ENCODE results near the gene MTFR1L. TPM values are rescaled to one million over a fixed set of nuclear protein-coding genes. Genes with fewer than 3 reads are reported as not detected.

The MTFR1L gene
- total RNA-seq, 1 experiment from 2014 or later = 28.9 TPM

GRCh38 chr1:25786887-25787759, 32.6 kb upstream of the MTFR1L start:
- CTCF ChIA-PET = interaction anchor here (1.0 to 3.4 kb wide), 5 partner anchors 11 to 214 kb away, joined by 4 to 17 read pairs (median 7); no protein-coding TSS in a partner anchor
- H3K9me3 Mint-ChIP-seq = no peaks in the 10 kb centered on the region
- POLR2A ChIA-PET = interaction anchor here (1.5 kb wide), 1 partner anchor 62 kb away, joined by 3 read pairs; no protein-coding TSS in a partner anchor
- H3K27me3 Mint-ChIP-seq (ENCODE audit: low read depth) = no peaks in the 10 kb centered on the region; the same call in 1 of the 2 replicates
- H3K4me1 Mint-ChIP-seq = peaks cover 19% of the 10 kb centered on the region
- no peak overlapping the region for H3K4me3 Mint-ChIP-seq
- H3K36me3 Mint-ChIP-seq = no peaks in the 10 kb centered on the region
- ATAC-seq (no peak), DNase-seq (ENCODE audit: low spot score) (no peak)
- no peak overlapping the region for H3K27ac Mint-ChIP-seq
- TF ChIP-seq NR1H2 (CRISPR knock-in tag; IDR thresholded peaks at IDR 0.05) (no peak), ZNF219 (CRISPR knock-in tag; IDR thresholded peaks at IDR 0.05; ENCODE audit: borderline replicate concordance) (no peak), FOXK1 (CRISPR knock-in tag; IDR thresholded peaks at IDR 0.05) (no peak), ARID4B (CRISPR knock-in tag; IDR thresholded peaks at IDR 0.05; ENCODE audit: borderline replicate concordance) (no peak), CTCF (IDR thresholded peaks at IDR 0.05) (no peak), AR (CRISPR knock-in tag; IDR thresholded peaks at IDR 0.05) (no peak), SMAD4 (CRISPR knock-in tag; IDR thresholded peaks at IDR 0.05) (no peak), PREB (CRISPR knock-in tag; IDR thresholded peaks at IDR 0.05; ENCODE audit: borderline replicate concordance) (no peak), IRF1 (CRISPR knock-in tag; IDR thresholded peaks at IDR 0.05) (no peak), NR2C2 (CRISPR knock-in tag; IDR thresholded peaks at IDR 0.05) (no peak), IRF2 (CRISPR knock-in tag; IDR thresholded peaks at IDR 0.05; ENCODE audit: borderline replicate concordance, low read depth) (no peak), NFYB (CRISPR knock-in tag; conservative IDR thresholded peaks at IDR 0.05; ENCODE audit: low read depth) (no peak), ESRRA (CRISPR knock-in tag; IDR thresholded peaks at IDR 0.05; ENCODE audit: borderline replicate concordance) (no peak)
- TF ChIP-seq, protein P1, sequence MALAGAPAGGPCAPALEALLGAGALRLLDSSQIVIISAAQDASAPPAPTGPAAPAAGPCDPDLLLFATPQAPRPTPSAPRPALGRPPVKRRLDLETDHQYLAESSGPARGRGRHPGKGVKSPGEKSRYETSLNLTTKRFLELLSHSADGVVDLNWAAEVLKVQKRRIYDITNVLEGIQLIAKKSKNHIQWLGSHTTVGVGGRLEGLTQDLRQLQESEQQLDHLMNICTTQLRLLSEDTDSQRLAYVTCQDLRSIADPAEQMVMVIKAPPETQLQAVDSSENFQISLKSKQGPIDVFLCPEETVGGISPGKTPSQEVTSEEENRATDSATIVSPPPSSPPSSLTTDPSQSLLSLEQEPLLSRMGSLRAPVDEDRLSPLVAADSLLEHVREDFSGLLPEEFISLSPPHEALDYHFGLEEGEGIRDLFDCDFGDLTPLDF (CRISPR knock-in tag; IDR thresholded peaks at IDR 0.05) = no peak
- TF ChIP-seq, protein P2, sequence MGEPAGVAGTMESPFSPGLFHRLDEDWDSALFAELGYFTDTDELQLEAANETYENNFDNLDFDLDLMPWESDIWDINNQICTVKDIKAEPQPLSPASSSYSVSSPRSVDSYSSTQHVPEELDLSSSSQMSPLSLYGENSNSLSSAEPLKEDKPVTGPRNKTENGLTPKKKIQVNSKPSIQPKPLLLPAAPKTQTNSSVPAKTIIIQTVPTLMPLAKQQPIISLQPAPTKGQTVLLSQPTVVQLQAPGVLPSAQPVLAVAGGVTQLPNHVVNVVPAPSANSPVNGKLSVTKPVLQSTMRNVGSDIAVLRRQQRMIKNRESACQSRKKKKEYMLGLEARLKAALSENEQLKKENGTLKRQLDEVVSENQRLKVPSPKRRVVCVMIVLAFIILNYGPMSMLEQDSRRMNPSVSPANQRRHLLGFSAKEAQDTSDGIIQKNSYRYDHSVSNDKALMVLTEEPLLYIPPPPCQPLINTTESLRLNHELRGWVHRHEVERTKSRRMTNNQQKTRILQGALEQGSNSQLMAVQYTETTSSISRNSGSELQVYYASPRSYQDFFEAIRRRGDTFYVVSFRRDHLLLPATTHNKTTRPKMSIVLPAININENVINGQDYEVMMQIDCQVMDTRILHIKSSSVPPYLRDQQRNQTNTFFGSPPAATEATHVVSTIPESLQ (CRISPR knock-in tag; IDR thresholded peaks at IDR 0.05) = no peak
